ENCODE data around the gene FAM78B.

GRCh38 chr1:166127003-166127402, 39.8 kb downstream of the FAM78B start:
- TF ChIP-seq CTCF (IDR thresholded peaks at IDR 0.05) (no peak), POLR2A (IDR thresholded peaks at IDR 0.05) (no peak)
